Activated T-cell treated with anti-CD3 and anti-CD28 coated beads, Interleukin-2, amount 50 U/mL, for 4 hours (primary cell): ENCODE data around the gene ARHGAP24. TPM values are rescaled to one million over a fixed set of nuclear protein-coding genes. Genes with fewer than 3 reads are reported as not detected.
"Not testable (repeated sequence)": the region's sequence is repeated elsewhere in the genome, so short reads cannot be mapped to it uniquely, and the experiment has no call there.

Experiments
- ATAC-seq, 2 donors: fragments of 200-7000 bp; cut with Tn5 transposase; one replicate each; pipeline ENCODE4 v1.10.0; 2021
- DNase-seq: peaks from one replicate; pipeline ENCODE4 v3.0.0-alpha.2; 2020
- H3K27me3 Mint-ChIP-seq: one replicate; pipeline ENCODE4 v1.8.0; 2021; ENCODE audit warnings: low read depth, mixed read lengths
- H3K36me3 Mint-ChIP-seq: one replicate; pipeline ENCODE4 v1.8.0; 2022; ENCODE audit warnings: mixed read lengths; ENCODE audit not compliant: insufficient read depth
- H3K4me1 Mint-ChIP-seq: one replicate; pipeline ENCODE4 v1.8.0; 2021; ENCODE audit warnings: low read depth, mixed read lengths
- H3K4me3 Mint-ChIP-seq: one replicate; pipeline ENCODE4 v1.8.0; 2021; ENCODE audit warnings: mild to moderate bottlenecking, moderate library complexity, mixed read lengths
- H3K9me3 Mint-ChIP-seq: one replicate; pipeline ENCODE4 v1.8.0; 2021; ENCODE audit warnings: mixed read lengths
- total RNA-seq, 3 donors: library from RNA; stranded (reverse); gene quantifications; one replicate each; pipeline ENCODE4 v1.2.1, GENCODE V29; 2021

ARHGAP24 gene
- total RNA-seq, 3 donors from 2014 or later: 0.29 to 1.5 (median 0.46) TPM

DNA sequence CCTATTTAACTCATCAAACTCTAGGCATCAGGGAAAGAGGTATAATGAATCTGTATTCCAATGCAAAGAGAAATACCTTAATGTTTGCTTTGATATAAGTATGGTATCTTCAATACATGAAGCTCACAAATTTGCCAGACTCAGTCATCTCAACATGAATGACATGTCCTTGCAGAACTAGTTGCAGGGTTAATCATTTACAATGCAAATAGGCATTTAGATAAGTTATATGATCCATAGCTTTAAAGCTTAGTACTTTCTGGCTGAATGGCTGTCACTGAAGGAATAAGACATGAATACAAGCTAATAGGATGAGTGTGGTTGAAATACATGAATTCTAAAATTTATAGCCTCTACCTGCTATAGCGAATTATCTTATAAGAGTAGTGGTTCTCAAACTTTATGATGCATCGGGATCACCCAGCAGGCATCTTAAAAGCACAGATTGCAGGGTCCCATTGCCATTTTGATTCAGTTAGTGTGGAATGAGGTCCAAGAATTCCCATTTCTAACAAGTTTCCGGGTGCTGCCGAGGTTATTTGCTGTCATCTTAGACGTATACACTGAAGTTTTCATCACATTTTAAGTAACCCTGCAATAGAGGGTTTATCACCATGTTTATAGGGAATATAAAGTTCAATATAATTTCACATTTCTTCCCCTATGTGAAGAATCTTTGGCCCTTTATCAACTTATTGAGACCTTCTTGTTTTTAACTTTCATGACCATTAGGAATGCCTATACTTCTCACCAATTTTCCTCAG, 439.2 kb downstream of the ARHGAP24 start:
- H3K27me3 Mint-ChIP-seq: no peaks in the 10 kb centered on the region
- no peak overlapping the region for H3K4me3 Mint-ChIP-seq
- ATAC-seq (no peak), DNase-seq (no peak)
- H3K4me1 Mint-ChIP-seq: no peaks in the 10 kb centered on the region
- peaks cover 8% of the 10 kb centered on the region for H3K9me3 Mint-ChIP-seq
- no peaks in the 10 kb centered on the region for H3K36me3 Mint-ChIP-seq

- DNase-seq, H3K36me3 Mint-ChIP-seq, H3K4me1 Mint-ChIP-seq, H3K27me3 Mint-ChIP-seq, H3K4me3 Mint-ChIP-seq, H3K9me3 Mint-ChIP-seq, ATAC-seq: not testable (repeated sequence)
These were observed 440.6 kb downstream of the ARHGAP24 start for GRCh38 chr4:85915570-85915969.

- H3K4me3 Mint-ChIP-seq: no peak overlapping the region
- no peaks in the 10 kb centered on the region for H3K27me3 Mint-ChIP-seq
- H3K36me3 Mint-ChIP-seq: no peaks in the 10 kb centered on the region
- DNase-seq (no peak), ATAC-seq (no peak)
- H3K4me1 Mint-ChIP-seq: no peaks in the 10 kb centered on the region
- peaks cover 7% of the 10 kb centered on the region for H3K9me3 Mint-ChIP-seq
These were observed 444.4 kb downstream of the ARHGAP24 start for GRCh38 chr4:85919200-85919887.

GRCh38 chr4:85925071-85925470, 450.1 kb downstream of the ARHGAP24 start:
- Mint-ChIP-seq H3K4me1 (no peaks in the 10 kb centered on the region), H3K36me3 (no peaks in the 10 kb centered on the region), H3K4me3 (no peak overlapping the region), H3K9me3 (peaks cover 3% of the 10 kb centered on the region), H3K27me3 (no peaks in the 10 kb centered on the region)
- ATAC-seq (no peak), DNase-seq (no peak)

GRCh38 chr4:85928775-85929591, 454.0 kb downstream of the ARHGAP24 start:
- Mint-ChIP-seq H3K4me3 (no peak overlapping the region), H3K36me3 (no peaks in the 10 kb centered on the region), H3K4me1 (no peaks in the 10 kb centered on the region), H3K27me3 (no peaks in the 10 kb centered on the region), H3K9me3 (no peaks in the 10 kb centered on the region)
- ATAC-seq (no peak), DNase-seq (no peak)

DNA sequence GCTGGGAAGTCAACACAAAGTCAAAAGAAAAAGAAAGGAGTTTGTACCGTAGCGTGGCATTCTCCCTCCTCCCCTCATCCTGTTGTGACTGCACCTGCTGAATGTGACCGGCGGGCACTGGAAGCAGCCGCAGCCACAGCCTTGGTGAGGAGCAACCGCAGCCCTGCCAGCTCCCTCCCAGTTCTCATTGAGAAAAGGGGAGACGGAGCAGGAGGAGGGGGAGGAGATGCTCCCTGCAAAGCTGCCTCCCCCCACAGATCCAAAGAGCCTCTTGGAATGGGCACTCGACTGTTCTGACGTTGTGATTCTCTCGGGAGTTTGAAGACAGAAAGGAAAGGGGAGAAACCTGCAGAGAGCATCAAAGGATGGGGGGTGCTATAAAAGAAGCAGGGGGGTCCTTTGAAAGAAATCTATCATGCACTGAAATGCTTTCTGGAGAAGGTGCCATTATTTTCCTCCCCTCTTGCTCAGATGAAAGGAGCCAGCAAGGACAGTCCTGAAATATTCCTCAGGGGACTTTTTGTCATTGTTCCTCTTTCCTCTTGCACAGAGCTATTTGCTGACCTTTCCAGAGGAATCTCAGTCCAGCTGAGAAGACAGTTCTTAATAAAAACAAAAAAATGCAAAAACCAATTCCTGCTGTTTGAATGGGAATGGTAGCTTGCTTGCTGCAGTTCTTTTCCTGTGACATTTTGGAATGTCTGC, 455.2 kb downstream of the ARHGAP24 start:
- Mint-ChIP-seq H3K4me3 (no peak overlapping the region), H3K9me3 (no peaks in the 10 kb centered on the region), H3K4me1 (no peaks in the 10 kb centered on the region), H3K27me3 (no peaks in the 10 kb centered on the region), H3K36me3 (no peaks in the 10 kb centered on the region)
- DNase-seq (no peak), ATAC-seq (no peak)

- H3K9me3 Mint-ChIP-seq: no peaks in the 10 kb centered on the region
- no peaks in the 10 kb centered on the region for H3K27me3 Mint-ChIP-seq
- DNase-seq (no peak), ATAC-seq (no peak)
- no peaks in the 10 kb centered on the region for H3K36me3 Mint-ChIP-seq
- H3K4me1 Mint-ChIP-seq: no peaks in the 10 kb centered on the region
- no peak overlapping the region for H3K4me3 Mint-ChIP-seq
These were observed 457.7 kb downstream of the ARHGAP24 start for GRCh38 chr4:85932500-85933290.

DNA sequence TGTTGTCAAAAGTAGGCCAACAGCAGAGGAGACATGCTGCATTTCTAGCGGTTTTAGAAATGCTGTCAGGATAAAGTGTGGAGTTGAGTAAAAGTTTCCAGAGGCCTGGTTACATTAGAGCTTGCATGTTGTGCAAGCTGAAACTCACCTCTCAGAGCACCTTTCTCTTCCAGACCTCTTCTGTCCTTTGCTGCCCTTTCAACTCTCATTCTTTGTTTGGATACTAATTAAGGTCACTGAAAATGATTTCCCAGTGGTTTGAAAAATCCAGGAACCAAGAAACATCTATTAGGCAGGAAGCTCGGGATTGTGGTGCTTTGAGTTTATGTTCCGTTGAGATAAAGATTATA, 458.3 kb downstream of the ARHGAP24 start:
- DNase-seq (no peak), ATAC-seq (no peak)
- Mint-ChIP-seq H3K36me3 (no peaks in the 10 kb centered on the region), H3K4me1 (no peaks in the 10 kb centered on the region), H3K27me3 (no peaks in the 10 kb centered on the region), H3K4me3 (no peak overlapping the region), H3K9me3 (no peaks in the 10 kb centered on the region)

GRCh38 chr4:85937507-85937906, 462.6 kb downstream of the ARHGAP24 start:
- Mint-ChIP-seq H3K4me3 (no peak overlapping the region), H3K9me3 (no peaks in the 10 kb centered on the region), H3K27me3 (no peaks in the 10 kb centered on the region), H3K4me1 (no peaks in the 10 kb centered on the region), H3K36me3 (no peaks in the 10 kb centered on the region)
- DNase-seq (no peak), ATAC-seq (no peak)

DNA sequence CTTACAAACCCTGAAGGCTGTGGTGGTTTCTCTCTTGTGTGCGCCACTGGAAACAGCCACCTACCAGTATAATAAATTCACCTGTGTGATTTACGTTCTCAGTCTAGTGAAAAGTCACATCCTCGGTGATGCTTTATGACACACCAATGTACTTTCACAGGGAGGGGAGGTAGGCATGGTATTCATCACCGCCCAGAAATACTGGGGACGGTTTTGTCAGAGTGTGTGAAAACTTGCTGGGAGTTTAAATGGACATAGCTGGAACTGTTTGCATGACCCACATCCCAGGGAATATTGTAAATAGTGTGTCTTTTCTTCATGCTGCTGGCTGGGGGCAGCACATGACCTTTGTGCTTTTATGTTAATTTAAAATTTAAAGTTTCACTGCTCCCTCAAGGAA, 463.1 kb downstream of the ARHGAP24 start:
- H3K4me3 Mint-ChIP-seq: no peak overlapping the region
- no peaks in the 10 kb centered on the region for H3K27me3 Mint-ChIP-seq
- no peaks in the 10 kb centered on the region for H3K4me1 Mint-ChIP-seq
- no peaks in the 10 kb centered on the region for H3K36me3 Mint-ChIP-seq
- H3K9me3 Mint-ChIP-seq: no peaks in the 10 kb centered on the region
- DNase-seq (no peak), ATAC-seq (no peak)

DNA sequence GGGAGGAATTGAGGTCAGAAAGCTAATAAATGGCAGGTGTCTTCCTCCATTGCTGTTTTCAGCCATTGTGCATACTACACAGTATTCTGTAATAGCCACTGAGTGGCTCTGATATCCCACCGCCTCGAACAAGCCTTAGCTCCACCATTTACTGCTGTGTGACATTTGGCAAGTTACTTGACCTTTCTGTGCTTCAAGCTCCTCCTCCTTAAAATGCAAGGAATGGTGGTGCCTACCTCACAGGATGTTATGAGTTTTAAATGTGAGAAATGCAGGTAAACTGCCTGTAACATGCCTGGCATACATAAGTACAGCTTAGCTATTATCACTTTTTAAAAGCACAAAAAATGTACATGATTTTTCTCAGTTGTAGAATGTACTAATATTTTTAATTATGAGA, 464.0 kb downstream of the ARHGAP24 start:
- Mint-ChIP-seq H3K36me3 (no peaks in the 10 kb centered on the region), H3K27me3 (no peaks in the 10 kb centered on the region), H3K4me3 (no peak overlapping the region), H3K4me1 (no peaks in the 10 kb centered on the region), H3K9me3 (no peaks in the 10 kb centered on the region)
- no peak for ATAC-seq
- DNase-seq: no peak

DNA sequence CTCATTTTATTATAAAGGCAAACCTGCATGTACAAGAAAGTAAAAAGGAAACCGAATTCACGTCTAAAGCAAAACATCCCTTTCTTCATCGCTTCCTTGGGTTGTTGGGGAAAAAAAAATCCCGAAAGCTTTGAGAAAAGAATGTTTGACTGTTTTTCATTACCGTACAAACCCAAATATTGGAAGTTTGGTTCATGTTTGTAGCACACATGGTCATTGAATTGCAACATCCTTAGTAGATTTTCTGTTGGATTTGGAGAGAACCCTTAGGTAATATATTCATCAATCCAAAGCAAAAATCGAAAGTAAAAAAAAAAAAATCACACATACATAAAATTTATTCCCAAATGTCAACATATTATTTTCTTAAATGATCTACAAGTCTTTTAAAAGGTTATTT, 464.6 kb downstream of the ARHGAP24 start:
- H3K9me3 Mint-ChIP-seq: no peaks in the 10 kb centered on the region
- H3K27me3 Mint-ChIP-seq: no peaks in the 10 kb centered on the region
- H3K4me1 Mint-ChIP-seq: no peaks in the 10 kb centered on the region
- H3K4me3 Mint-ChIP-seq: no peak overlapping the region
- DNase-seq: no peak
- H3K36me3 Mint-ChIP-seq: no peaks in the 10 kb centered on the region
- no peak for ATAC-seq

DNA sequence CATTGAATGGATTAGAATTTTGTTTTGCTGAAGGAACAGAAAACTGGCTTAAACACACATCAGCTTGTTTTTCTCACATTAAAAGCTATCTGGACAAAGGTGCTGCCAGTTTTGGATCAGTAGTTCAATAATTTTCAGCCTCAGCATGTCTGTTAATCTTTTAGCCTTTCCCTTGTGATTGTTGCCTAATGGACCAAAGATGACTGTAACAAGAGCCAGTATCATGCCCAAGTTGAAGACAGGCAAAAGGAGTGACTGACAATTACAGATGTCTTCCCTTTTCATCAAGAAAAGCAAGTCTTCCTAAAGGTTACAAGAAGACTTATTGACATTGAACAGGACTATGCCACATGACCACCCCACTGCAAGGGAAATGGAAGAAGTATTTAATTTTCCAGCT, 465.2 kb downstream of the ARHGAP24 start:
- no peak overlapping the region for H3K4me3 Mint-ChIP-seq
- no peaks in the 10 kb centered on the region for H3K36me3 Mint-ChIP-seq
- H3K4me1 Mint-ChIP-seq: no peaks in the 10 kb centered on the region
- ATAC-seq (no peak), DNase-seq (no peak)
- no peaks in the 10 kb centered on the region for H3K9me3 Mint-ChIP-seq
- no peaks in the 10 kb centered on the region for H3K27me3 Mint-ChIP-seq

GRCh38 chr4:85942107-85942506, 467.2 kb downstream of the ARHGAP24 start:
- H3K36me3 Mint-ChIP-seq: no peaks in the 10 kb centered on the region
- H3K4me1 Mint-ChIP-seq: no peaks in the 10 kb centered on the region
- no peaks in the 10 kb centered on the region for H3K9me3 Mint-ChIP-seq
- no peak overlapping the region for H3K4me3 Mint-ChIP-seq
- no peaks in the 10 kb centered on the region for H3K27me3 Mint-ChIP-seq
- no peak for DNase-seq
- no peak for ATAC-seq
